Fibroblast of skin of left quadriceps (primary cell): Measurements from ENCODE around the gene SNAP25.

ENCODE experiments used
- DNase-seq, 2 experiments: peaks; one replicate each; pipeline ENCODE4 v3.0.0-alpha.2; 2013; ENCODE audit warnings: low read depth in 2 of 2

Gene SNAP25

DNA sequence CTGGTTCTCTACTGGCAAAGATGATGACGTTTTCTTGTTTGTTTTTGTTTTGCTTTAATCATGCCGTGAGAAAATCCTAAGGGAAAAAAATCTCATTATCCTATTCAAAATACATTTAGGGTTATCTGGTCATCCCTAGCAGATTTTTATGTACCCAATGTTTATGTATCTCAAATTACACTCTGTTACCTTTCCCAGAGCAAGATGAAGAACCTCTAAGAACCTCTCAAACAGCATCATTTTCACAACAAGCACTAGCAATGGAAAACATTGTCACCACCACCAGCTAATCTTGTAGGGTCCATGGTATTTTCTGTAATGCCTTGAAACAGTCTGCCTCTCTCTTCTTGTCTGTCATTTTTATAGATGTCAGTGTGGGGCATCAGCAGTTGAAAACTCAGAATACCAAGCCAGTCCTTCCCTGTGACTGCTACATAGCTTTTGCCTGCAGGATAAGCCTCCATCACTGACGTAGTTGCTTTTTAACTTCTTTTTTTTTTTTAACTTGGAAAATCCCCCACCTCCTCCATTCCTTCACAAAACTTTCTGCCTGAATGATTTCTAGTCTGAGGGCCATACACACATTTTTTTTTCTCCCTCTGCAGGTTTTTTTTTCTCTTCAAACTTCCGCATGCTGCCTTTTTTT, 2.4 kb upstream of the SNAP25 start:
- DNase-seq, result no peak

DNA sequence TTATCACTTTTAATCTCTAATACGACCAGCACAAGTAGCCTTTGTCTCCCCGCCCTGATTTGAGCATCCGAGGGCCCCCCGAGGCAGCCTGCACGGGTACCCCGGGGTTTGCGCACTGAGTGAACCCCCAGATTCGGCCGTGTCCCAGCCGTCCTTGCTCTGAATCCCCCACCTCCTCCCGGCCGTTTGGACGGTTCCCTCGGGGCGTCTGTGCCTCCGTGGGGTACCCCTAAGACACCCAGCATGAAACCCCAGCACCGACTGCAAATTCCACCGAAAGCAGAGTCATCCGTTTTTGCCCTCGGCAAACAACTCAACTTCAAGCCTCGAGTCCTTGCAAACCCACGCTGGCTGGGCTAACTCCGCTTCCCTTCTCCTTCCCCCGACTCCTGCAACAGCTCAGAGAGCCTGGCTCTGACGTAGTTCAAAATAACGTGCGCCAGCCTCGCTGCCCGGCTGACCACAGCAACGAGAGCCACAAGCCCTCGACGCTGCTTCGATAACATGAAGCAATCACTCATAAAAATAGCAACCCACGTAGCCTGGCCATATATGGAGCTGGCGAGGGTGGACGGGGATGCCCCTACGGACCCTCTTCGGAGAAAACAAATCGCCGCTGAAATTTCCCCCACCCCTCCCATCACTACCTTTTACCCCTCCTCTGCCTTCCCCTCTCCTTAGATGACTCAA, 764 bp upstream of the SNAP25 start:
- DNase-seq, result peak; percentile 62 to 66

DNA sequence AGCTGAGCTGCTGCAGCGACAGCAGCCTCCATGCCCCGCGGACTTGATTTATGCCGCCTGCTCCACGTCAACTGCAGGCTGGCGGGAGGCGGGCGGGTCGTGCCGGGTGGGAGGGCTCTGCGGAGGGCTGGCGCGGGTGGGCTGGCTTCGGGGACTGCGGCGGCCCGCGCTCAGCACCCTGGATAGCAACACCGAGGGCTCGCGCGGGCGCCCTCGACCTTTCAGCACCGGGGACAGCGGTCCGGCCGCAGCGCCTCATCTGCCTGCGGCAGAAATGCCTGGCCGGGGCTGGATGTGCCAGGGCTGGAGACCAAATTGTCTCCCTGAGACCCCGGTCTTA, 792 bp downstream of the SNAP25 start:
- DNase-seq, result peak; percentile 28 to 52

DNA sequence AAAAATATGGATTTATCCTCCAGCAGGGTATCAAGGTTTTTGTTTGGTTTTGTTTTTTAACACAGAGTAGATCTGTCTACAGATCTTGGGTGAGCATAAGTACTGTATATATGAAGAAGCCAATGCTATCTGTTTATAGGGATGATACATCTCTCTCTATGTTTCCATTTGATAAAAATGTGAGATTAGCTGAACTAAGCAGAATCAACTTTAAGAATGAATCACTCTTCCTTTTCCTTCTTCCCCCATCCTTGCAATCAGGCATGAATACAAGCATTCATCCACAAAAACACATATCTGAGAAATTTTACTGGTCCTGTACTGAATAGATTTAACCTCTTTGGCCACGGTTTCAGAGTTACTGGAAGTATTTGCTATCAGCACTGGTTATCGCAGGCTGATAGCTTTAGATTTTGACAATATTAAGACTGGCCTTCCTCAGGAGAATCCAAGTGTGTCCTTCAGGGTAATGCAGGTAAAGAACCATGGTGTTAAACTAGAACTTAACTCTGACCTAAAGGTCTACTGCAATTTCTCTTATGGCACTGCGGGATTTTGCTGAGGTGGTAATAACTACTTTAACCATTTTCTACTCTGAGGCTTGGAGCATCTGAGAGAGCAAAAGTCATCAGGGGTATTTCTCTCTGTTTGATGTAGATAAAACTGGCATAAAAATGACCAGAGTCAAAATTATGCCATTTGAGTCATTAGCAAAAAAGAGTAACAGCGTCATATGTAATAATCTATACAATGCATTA, 1.5 kb downstream of the SNAP25 start:
- DNase-seq, result no peak

- DNase-seq, result no peak
Observed at GRCh38 chr20:10221021-10221420, 2.4 kb downstream of the SNAP25 start.

DNA sequence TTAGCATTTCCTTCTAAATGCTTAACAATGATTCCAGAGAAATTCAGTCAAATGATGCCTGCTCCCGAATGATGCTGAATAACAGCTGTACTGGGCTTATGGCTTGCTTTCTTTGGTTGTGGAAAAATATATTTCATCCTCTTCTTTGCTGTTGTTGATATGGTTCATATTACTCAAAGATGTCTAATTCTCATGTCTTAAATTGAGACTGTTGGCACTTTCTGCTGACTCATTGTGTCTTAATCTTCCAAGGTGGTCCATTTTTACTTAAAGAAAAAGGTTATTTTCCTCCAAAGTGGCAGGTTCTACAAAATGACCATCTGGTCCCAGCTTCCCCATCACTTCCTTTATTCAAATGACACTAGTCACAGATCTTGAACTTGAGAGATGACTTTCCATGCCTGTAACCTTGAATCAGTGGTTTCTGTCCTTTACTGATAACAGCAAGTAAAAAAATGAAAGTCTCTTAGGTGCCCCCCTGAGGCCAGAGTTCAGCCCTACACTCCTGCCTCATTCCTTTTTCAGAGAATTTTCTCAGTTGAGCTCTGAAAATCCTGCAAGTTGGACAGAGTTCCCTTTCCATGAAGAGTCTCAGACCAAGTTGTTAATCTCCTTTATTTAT, 6.9 kb downstream of the SNAP25 start:
- DNase-seq, result no peak

DNA sequence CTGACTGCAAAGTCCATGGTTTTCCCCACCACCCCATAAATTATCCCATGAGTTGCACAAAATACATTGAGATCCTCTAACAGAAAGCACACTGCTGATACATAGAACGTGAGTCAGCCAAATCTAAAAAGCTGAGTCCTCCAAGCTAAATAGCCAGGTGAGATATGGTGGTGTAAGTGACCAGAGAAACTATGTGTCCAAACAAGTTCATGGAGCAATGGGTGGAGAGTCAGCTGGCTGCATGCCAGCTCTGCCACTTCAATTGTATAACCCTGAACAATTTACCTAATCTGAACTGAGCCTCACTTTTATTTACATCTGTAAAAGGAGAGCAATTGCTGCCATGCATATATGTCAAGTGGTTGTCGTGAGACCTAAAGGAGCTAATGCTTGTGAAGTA, 9.7 kb downstream of the SNAP25 start:
- no peak for DNase-seq

GRCh38 chr20:10231290-10231689, 12.7 kb downstream of the SNAP25 start:
- no peak for DNase-seq

- DNase-seq, result no peak
Observed at GRCh38 chr20:10236540-10237533, 18.2 kb downstream of the SNAP25 start.

DNA sequence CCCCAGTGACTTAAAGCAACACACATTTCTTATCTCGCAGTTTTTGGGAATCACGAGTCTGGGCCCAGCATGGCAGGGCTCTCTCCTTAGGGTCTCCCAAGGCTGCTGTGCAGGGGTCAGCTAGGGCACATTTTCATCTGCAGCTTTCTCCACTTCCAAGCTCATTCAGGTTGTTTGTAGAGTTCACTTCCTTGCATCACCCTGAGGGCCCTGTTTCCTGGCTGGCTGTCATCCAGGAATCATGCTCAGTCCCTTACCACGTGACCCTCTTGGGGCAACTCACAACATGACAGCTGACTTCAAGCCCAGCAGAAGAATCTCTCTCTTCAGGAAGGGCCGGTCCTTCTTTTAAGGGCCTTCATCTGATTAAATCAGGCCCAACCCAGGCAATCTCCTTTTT, 21.3 kb downstream of the SNAP25 start:
- DNase-seq, result no peak

DNA sequence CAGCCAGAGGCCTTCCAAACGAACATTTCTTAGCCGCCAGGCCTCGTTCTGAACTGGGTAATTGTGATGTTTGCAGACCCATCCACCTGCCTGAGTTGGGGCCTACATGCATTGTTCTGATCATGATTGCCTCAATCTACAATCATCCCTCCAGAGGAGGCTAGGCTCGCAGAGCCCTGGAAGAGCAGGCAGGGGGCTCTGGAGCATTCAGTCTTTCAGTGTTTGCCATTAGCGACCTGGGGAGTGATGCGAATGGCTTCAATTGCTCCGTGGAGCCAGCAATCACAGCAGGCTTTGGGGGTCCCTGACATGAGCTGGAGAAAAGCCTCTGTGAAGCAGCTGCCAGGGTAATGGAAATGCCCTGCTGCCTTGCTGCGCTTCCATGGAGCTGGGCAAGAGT, 22.0 kb downstream of the SNAP25 start:
- DNase-seq, result no peak

DNA sequence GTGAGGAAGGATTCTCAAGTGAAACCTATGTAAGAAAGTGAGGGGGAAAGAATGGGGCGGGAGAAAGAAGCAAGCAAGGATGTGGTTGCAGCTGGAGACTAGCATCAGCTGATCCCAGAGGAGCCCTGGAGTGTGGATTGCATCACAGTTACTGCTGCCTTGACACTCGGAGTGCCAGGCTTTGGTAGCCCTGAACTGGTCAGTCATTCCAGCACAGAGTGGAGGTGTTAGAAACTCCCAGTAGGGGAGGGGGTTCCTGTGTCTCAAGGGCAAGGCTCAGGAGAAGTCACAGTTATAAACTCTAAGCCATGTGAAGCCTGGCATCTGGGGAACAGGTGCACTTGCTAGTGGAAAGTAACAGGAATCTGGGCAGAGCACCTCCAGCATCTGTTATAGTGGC, 23.5 kb downstream of the SNAP25 start:
- DNase-seq, result no peak

- no peak for DNase-seq
Observed at GRCh38 chr20:10247440-10247839, 28.8 kb downstream of the SNAP25 start.

DNA sequence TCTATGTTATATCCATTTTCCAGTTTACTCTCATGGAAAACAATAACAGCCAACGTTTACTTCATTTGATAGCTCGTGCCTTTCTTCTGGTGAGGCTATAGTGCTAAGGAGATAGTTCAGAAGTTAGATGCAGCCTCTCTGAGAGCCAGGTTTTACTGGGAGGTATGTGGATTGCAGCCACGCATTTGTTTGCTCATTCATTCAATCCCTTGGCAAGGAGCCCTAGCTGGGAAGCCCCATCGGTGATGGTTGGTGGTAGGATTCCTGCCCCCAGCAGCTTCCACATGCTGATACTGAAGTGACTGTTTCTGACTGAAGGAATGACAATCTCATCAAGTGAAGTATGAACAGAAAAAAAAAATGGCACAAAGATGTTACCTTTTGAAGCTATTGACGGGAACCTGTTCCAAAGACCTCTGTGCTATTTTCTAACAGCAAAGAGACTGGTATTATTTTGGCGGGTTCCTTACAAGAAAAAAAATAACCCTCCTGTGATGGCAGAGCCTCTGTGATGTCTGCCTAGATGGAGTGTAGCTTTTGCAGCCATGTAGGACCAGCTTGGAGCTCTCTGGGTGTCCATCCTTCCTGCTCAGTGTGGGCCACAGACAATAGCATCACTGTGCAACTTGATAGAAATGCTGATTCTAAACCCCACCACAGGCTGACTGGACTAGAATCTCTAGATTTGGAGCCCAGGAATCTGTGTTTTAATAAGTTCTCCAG, 30.6 kb downstream of the SNAP25 start:
- no peak for DNase-seq

DNA sequence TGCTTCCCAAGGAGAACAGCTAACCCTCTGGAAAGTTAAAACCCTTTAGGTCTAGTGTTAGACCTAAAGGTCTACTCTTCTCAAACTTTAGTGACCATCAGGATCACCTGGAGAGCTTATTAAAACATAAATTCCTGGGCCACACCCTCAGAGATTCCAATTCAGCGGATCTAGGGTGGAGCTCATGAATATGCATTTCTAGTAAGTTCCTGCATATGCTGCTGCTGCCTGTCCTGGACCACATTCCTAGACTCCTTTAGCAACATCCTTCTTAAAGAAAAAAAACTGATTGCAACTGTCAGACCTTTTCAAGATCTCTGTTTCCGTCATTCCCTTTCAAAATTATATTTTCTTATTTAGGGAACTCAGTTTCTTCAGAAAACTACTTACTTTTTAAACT, 31.2 kb downstream of the SNAP25 start:
- no peak for DNase-seq

- DNase-seq, result no peak
Observed at GRCh38 chr20:10250902-10251301, 32.3 kb downstream of the SNAP25 start.

- no peak for DNase-seq
Observed at GRCh38 chr20:10253780-10254179, 35.1 kb downstream of the SNAP25 start.

DNA sequence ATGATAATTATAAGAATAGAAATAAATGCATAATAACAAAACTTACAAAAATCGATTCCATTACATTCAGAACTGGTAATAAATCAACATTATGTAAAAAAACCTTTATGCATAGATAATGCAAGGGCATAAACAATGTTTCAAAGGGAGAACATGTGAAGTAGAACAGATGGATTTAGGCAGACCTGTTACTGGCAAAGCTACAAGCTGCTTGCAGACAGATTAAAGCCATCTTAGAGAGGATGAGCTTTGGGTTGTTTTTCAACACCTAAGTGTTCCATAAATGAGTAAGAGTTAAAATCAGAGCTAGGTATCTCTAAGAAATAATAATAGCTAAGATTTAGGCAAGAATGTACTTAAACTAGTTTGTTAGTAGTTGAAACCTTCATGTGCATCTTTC, 37.2 kb downstream of the SNAP25 start:
- DNase-seq, result no peak

DNA sequence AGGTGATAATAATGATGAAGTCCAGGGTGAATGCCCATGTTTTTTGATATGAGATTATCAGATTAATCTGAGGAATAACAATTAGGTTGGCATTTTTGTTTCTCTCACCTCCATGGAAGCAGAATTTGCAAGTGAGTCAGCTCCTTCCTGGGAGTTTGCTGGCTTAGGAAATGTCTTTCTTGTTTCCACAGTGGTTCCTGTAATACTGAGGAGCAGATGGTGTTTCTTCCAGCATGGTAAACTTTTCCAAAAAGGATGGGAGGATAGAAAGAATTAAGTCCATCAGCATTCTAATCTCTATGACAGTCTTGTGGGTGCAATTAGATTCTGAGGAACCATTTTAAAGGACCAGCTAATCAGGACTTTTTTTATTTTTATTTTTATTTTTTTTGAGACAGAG, 40.5 kb downstream of the SNAP25 start:
- DNase-seq, result no peak

GRCh38 chr20:10260316-10260715, 41.7 kb downstream of the SNAP25 start:
- no peak for DNase-seq

DNA sequence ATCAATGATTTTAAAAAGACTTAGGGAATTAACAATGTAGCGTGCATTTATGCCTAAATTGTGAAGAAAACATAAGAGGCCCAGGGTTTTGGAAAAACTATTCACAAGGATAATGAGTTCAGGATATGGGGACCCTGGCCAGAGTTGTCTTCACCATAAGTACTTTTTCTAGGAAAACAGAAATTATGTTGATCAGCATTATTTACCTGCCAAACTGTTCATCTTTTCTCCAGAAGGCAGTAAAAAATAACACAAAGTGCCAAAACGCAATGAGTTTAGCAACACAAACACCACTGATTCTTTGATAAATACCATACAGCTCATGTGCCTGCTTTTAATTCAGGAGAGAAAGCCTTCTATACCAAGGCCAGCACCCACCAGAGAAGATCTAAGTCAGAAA, 43.1 kb downstream of the SNAP25 start:
- no peak for DNase-seq
